NK-92 treated with Interleukin-12 subunit alpha and Interleukin-12 subunit beta, amount 100 ng/mL, for 24 hours (cell line): Measurements from ENCODE around the gene GMFB.

Experiments used
- DNase-seq: peaks from one replicate; lab custom pipeline; 2025; lab: John Stamatoyannopoulos, UW

Gene GMFB

DNA sequence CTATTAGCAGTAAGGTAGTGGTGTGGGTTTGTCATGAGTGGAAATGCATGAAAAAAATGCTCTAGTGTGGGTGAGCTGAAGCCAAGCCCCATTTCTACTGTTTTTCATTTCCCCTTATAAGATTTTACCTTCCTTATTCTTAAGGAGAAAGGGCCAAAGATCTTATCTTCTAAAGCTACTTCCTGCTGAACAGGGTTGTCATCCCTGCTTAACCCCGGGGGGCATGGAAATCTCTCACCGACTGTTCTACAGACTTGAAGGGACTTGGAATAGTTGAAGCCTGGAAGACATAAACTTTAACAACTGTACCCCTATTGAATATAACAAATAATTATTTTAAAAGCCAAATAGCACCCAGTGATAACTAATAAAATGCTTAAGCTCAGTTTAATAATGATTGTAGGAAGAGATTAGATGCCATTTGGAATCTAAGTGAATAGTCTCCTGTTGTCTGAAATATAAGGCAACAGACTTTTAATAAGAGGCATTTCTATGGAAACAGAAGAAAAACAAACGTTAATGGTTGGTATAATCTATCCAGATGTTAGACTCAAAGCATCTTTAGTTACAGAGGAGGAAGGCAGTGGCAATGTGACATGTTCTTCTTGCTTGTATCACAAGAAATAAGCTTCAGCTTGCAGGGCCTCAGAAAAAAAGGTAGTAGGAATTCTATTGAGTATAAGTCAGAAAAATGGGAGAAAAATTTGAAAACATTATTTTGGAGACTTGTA lies 1.8 kb upstream of the GMFB start:
- no peak for DNase-seq

DNA sequence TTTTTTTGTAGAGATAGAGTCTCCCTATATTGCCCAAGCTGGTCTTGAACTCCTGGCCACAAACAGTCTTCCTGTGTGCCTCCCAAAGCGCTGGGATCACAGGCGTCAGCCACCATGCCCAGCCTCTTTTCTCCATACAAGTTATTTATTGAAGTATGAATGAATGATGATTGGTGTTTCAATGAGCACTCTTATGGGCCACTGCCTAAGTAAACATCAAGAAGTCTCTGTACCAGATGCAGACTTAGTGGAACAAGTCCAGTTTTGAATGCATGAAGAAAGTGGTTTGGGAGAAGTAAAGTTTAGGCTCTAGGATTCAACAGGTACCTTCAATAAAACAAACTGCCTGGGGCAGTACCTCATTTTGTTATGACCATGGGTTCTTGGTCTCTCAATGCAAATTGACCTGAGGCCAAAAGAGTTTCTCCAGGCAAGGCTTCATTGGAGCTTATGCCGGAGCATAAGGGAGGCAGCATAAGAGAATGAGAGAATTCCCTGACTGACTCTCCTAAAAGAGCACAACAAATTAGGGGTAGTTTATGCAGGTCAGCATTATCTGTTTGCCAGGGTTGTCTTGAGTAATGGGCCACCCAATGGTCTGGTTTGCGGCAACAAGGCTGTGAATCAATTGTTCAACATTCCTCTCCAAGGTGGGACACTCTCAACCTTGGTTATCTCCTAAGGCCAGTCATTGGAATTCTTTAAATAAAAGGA lies 1.1 kb upstream of the GMFB start:
- no peak for DNase-seq

- no peak for DNase-seq
These were observed 521 bp upstream of the GMFB start for GRCh38 chr14:54489318-54489683.

GRCh38 chr14:54488318-54488645 lies 498 bp downstream of the GMFB start:
- no peak for DNase-seq

DNA sequence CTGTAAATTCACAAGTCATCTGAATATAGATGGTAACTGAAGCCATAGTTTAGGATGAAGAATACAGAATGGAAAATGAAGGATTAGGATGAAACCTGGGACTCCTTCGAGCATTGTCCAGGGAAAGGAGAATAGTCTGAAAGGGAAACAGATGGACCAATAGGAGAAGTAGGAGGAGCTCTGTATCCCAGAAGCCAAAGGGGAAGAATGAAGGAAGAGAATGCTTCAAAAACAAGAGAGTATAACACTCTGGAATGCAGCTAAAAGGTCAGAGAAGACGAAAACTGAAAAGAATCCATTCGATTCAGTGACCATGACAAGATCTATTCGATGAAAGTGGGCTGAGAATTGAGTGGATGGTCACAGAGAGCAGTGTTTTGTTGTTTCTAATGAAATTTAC lies 1.0 kb downstream of the GMFB start:
- DNase-seq, result no peak

DNA sequence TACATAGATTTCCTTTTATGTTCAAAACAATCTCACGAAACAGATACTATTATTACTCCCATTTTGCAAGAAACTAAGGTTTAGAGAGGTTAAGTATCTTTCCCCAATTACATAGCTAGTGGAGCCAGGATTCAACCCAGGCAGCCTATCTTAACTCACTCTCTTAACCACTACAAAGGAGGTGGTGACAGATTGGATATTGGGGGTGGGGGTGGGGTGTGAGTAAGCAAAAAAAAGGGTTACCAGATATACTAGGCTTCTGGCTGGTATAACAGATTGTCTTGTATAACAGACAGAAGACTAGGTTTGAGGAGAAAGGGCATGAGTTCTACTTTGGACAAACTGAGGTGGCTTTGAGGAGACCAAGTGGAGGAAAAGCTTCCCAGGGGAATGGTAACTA lies 2.1 kb downstream of the GMFB start:
- DNase-seq, result no peak

- DNase-seq, result no peak
These were observed 4.9 kb downstream of the GMFB start for GRCh38 chr14:54483846-54484245.

- DNase-seq, result no peak
These were observed 5.6 kb downstream of the GMFB start for GRCh38 chr14:54483073-54483745.

GRCh38 chr14:54481695-54482094 lies 7.1 kb downstream of the GMFB start:
- DNase-seq, result no peak

- no peak for DNase-seq
These were observed 7.8 kb downstream of the GMFB start for GRCh38 chr14:54480830-54481562.

- DNase-seq, result no peak
These were observed 10.1 kb downstream of the GMFB start for GRCh38 chr14:54478636-54479215.

DNA sequence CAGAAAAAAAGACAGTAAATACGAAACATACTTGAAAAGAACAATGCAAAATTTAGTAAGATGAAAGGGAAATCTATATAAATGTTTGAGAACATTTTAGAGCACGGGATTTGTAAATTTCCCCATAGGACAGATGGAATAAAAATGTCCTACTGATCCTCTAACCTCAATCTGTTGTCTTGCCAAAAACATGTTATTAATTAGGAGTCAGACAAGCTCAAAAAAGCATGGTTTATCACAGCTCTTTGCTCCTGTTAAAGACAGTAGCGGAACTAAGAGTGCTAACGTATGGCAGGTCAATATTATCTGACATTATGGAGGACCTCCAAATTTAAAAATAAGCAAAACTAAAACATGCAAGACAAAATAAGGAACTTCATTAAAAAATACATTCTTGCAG lies 12.9 kb downstream of the GMFB start:
- DNase-seq, result no peak

GRCh38 chr14:54475187-54475899 lies 13.4 kb downstream of the GMFB start:
- DNase-seq, result no peak

- no peak for DNase-seq
These were observed 14.5 kb downstream of the GMFB start for GRCh38 chr14:54474232-54474793.

DNA sequence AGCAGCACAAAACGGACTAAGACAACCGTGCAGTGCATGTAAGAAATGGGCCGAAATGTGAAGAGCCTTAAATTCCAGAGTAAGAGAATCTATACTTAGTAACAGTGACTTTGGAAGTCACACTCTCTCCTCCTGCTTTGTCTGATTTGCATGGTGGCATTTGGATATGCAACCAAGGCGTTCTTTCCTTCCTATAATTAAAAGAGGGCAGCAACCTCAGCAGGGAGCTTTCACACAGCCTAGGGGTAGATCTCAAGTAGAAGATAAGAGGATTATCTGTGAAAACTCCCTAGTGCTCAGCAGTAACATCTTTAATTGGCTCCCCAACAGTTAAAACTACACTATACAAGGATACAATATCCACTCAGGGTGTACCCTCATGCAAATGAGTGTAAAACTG lies 16.5 kb downstream of the GMFB start:
- DNase-seq, result no peak

- no peak for DNase-seq
These were observed 17.1 kb downstream of the GMFB start for GRCh38 chr14:54471641-54472040.

DNA sequence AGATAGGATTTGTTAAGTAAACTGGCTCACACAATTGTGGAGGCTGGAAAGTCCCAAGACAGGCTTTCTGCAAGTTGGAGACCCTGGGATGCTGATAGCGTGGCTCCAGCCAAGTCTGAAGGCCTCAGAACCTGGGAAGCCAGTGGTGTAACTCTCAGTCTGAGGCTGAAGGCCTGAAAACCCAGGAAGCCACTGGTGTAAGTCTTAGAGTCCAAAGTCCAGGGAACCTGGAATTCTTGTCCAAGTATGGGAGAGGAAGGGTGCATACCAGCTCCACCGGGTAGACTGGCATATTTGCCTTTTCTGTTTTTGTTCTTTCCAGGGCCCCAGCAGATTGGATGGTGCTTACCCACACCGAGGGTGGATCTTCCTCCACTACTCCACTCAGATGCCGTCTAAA lies 18.1 kb downstream of the GMFB start:
- DNase-seq, result no peak

GRCh38 chr14:54467280-54467679 lies 21.5 kb downstream of the GMFB start:
- DNase-seq, result no peak

- DNase-seq, result no peak
These were observed 23.1 kb downstream of the GMFB start for GRCh38 chr14:54465654-54466053.

DNA sequence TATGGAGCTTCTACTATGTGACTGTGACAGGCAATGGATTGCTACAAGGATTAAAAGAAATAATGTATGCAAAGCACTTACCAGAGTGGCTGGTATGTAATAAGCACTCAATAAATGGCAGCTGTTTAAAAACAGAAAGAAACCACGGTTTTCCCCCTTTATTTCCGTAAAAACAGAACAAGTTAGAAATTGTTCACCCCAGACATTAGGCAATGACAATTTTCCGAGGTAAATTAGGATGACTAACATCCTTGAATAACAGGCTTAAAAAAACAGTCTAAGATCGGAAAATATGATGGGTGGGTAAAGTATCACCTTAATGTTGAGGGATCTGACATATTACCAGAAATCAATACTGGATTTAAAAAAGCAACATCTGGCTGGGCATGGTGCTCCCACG lies 26.7 kb downstream of the GMFB start:
- no peak for DNase-seq

DNA sequence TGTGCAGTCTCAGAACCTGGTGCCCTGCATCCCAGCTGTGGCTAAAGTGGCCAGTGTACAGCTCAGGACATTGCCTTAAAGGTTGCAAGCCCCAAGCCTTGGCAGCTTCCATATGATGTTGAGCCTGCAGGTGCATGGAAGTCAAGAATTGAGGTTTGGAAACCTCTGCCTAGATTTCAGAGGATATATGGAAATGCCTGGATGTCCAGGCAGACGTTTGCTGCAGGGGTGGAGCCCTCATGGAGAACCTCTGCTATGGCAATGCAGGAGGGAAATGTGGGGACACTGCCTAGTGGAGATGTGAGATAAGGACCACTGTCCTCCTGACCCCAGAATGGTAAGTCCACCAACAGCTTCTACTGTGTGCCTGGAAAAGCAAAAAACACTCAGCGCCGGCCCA lies 29.7 kb downstream of the GMFB start:
- DNase-seq, result no peak
